H9 (cell line): ENCODE data around the gene FHIT. TPM values are rescaled to one million over a fixed set of nuclear protein-coding genes. Genes with fewer than 3 reads are reported as not detected.

ENCODE experiments used
- DNase-seq: peaks from one replicate; pipeline ENCODE4 v3.0.0-alpha.2; 2017
- H2AFZ ChIP-seq: one replicate; pipeline ENCODE4 v1.6.1; 2013; ENCODE audit warnings: mild to moderate bottlenecking, low read length, control low read depth, moderate library complexity
- H2AK5ac ChIP-seq: 2 replicates; pipeline ENCODE4 v1.6.1; 2013; ENCODE audit warnings: low read length, control low read depth, mixed read lengths; ENCODE audit not compliant: insufficient read length
- H2BK120ac ChIP-seq: one replicate; pipeline ENCODE4 v1.6.1; 2013; ENCODE audit warnings: low read depth, mild to moderate bottlenecking, low read length, control low read depth, inconsistent platforms; ENCODE audit not compliant: poor library complexity, severe bottlenecking
- H2BK12ac ChIP-seq: 2 replicates; pipeline ENCODE4 v1.6.1; 2013; ENCODE audit warnings: low read length, control low read depth, mixed read lengths, low read depth; ENCODE audit not compliant: insufficient read length
- H2BK15ac ChIP-seq: 2 replicates; pipeline ENCODE4 v1.6.1; 2013; ENCODE audit warnings: low read depth, low read length, control low read depth
- H2BK20ac ChIP-seq: one replicate; pipeline ENCODE4 v1.6.1; 2013; ENCODE audit warnings: low read depth, mild to moderate bottlenecking, low read length, control low read depth, inconsistent platforms; ENCODE audit not compliant: poor library complexity, severe bottlenecking
- H2BK5ac ChIP-seq: 2 replicates; pipeline ENCODE4 v1.6.1; 2013; ENCODE audit warnings: low read length, control low read depth, mixed read lengths; ENCODE audit not compliant: insufficient read length
- H3K14ac ChIP-seq: 2 replicates; pipeline ENCODE4 v1.6.1; 2013; ENCODE audit warnings: low read length, control low read depth; ENCODE audit not compliant: insufficient read depth
- H3K18ac ChIP-seq: 2 replicates; pipeline ENCODE4 v1.6.1; 2013; ENCODE audit warnings: low read depth, mild to moderate bottlenecking, mixed read lengths, low read length, control low read depth; ENCODE audit not compliant: insufficient read length
- H3K23ac ChIP-seq: 2 replicates; pipeline ENCODE4 v1.6.1; 2013; ENCODE audit warnings: low read length, control low read depth, mixed read lengths, low read depth; ENCODE audit not compliant: insufficient read length
- H3K23me2 ChIP-seq: 2 replicates; pipeline ENCODE4 v1.6.1; 2013; ENCODE audit warnings: low read depth, mild to moderate bottlenecking, mixed read lengths, low read length, control low read depth; ENCODE audit not compliant: insufficient read length, poor library complexity, severe bottlenecking
- H3K27ac ChIP-seq: 2 replicates; pipeline ENCODE4 v1.5.1; 2013; ENCODE audit warnings: low read length, control low read depth, mixed read lengths, low read depth; ENCODE audit not compliant: insufficient read length
- H3K27me3 ChIP-seq: 2 replicates; pipeline ENCODE4 v1.6.1; 2013; ENCODE audit warnings: low read length, control low read depth, inconsistent platforms; ENCODE audit not compliant: insufficient read depth
- H3K4ac ChIP-seq: 2 replicates; pipeline ENCODE4 v1.6.1; 2013; ENCODE audit warnings: low read depth, mild to moderate bottlenecking, control low read depth, inconsistent platforms, low read length, moderate library complexity
- H3K4me1 ChIP-seq: 2 replicates; pipeline ENCODE4 v1.6.1; 2013; ENCODE audit warnings: low read length, control low read depth, inconsistent platforms; ENCODE audit not compliant: insufficient read depth
- H3K4me2 ChIP-seq: 2 replicates; pipeline ENCODE4 v1.6.1; 2013; ENCODE audit warnings: low read length, control low read depth, mixed read lengths; ENCODE audit not compliant: insufficient read length, insufficient read depth
- H3K56ac ChIP-seq: 2 replicates; pipeline ENCODE4 v1.6.1; 2013; ENCODE audit warnings: low read depth, mild to moderate bottlenecking, mixed read lengths, low read length, control low read depth; ENCODE audit not compliant: insufficient read length
- H3K79me1 ChIP-seq: 2 replicates; pipeline ENCODE4 v1.6.1; 2013; ENCODE audit warnings: low read depth, mild to moderate bottlenecking, moderate library complexity, low read length, control low read depth, inconsistent platforms; ENCODE audit not compliant: insufficient read depth, poor library complexity, severe bottlenecking
- H3K79me2 ChIP-seq: 2 replicates; pipeline ENCODE4 v1.6.1; 2013; ENCODE audit warnings: low read length, control low read depth, inconsistent platforms; ENCODE audit not compliant: insufficient read depth
- H3K9ac ChIP-seq: 2 replicates; pipeline ENCODE4 v1.6.1; 2013; ENCODE audit warnings: low read length, control low read depth, mixed read lengths; ENCODE audit not compliant: insufficient read length; ENCODE audit errors: extremely low read depth
- H3K9me3 ChIP-seq: one replicate; pipeline ENCODE4 v1.6.1; 2013; ENCODE audit warnings: low read depth, low read length, inconsistent platforms; ENCODE audit not compliant: control insufficient read depth
- H3T11ph ChIP-seq: one replicate; pipeline ENCODE4 v1.6.1; 2013; ENCODE audit warnings: mild to moderate bottlenecking, low read length, control low read depth, inconsistent platforms
- H4K20me1 ChIP-seq: one replicate; pipeline ENCODE4 v1.6.1; 2013; ENCODE audit not compliant: control insufficient read depth, insufficient read length, insufficient read depth
- H4K5ac ChIP-seq: 2 replicates; pipeline ENCODE4 v1.6.1; 2013; ENCODE audit warnings: low read depth, mild to moderate bottlenecking, mixed read lengths, low read length, control low read depth; ENCODE audit not compliant: insufficient read length
- H4K8ac ChIP-seq: replicated peaks from 2 replicates; pipeline ENCODE4 v1.6.1; 2013; ENCODE audit warnings: low read length, control low read depth, mixed read lengths, low read depth; ENCODE audit not compliant: insufficient read length
- H4K91ac ChIP-seq: 2 replicates; pipeline ENCODE4 v1.6.1; 2013; ENCODE audit warnings: low read depth, mild to moderate bottlenecking, moderate library complexity, mixed read lengths, low read length, control low read depth; ENCODE audit not compliant: insufficient read length
- H3K27ac Mint-ChIP-seq, 3 experiments: 2 replicates in 2 of 3; 3 replicates in 1 of 3; pipeline ENCODE4 v1.8.0; 2020 to 2021; ENCODE audit warnings: mixed read lengths in 3 of 3, mild to moderate bottlenecking in 1 of 3, moderate library complexity in 1 of 3
- H3K27me3 Mint-ChIP-seq: 2 replicates; pipeline ENCODE4 v1.8.0; 2021; ENCODE audit warnings: low read depth, mild to moderate bottlenecking, moderate library complexity, mixed read lengths
- H3K36me3 Mint-ChIP-seq, 3 experiments: 2 replicates in 2 of 3; 3 replicates in 1 of 3; pipeline ENCODE4 v1.8.0; 2020 to 2021; ENCODE audit warnings: low read depth in 3 of 3, mixed read lengths in 3 of 3; ENCODE audit not compliant: insufficient read depth in 1 of 3
- H3K4me1 Mint-ChIP-seq, 2 experiments: 2 replicates each; pipeline ENCODE4 v1.8.0; 2020; ENCODE audit warnings: mixed read lengths in 2 of 2
- H3K4me3 Mint-ChIP-seq, 2 experiments: 2 replicates in 1 of 2; 3 replicates in 1 of 2; pipeline ENCODE4 v1.8.0; 2020 to 2021; ENCODE audit warnings: mild to moderate bottlenecking in 2 of 2, mixed read lengths in 2 of 2, moderate library complexity in 1 of 2
- H3K9me3 Mint-ChIP-seq, 2 experiments: 2 replicates in 1 of 2; 3 replicates in 1 of 2; pipeline ENCODE4 v1.8.0; 2020; ENCODE audit warnings: mild to moderate bottlenecking in 2 of 2, mixed read lengths in 2 of 2, moderate library complexity in 1 of 2
- WGBS: extraction: QIAGEN DNeasy Blood & Tissue Kit; methylation state at CpG from one replicate; pipeline ENCODE4 v1.1.7; 2013; ENCODE audit warnings: missing lambda C conversion rate, low lambda C conversion rate, mixed read lengths; ENCODE audit not compliant: insufficient read length; ENCODE audit errors: extremely low coverage; 5-methylcytosine and 5-hydroxymethylcytosine counted together
- total RNA-seq: library from RNA; stranded (reverse); gene quantifications from 2 replicates; pipeline ENCODE4 v1.2.1, GENCODE V29; 2021
- TF ChIP-seq, protein P1 (sequence below): fragments of 200-600 bp; sonication (generic); conservative IDR thresholded peaks from 3 replicates; pipeline ENCODE4 v1.8.0; 2021; ENCODE audit warnings: antibody characterized with exemption, mild to moderate bottlenecking

FHIT gene
- total RNA-seq, 1 experiment from 2014 or later = 3.0 TPM

DNA sequence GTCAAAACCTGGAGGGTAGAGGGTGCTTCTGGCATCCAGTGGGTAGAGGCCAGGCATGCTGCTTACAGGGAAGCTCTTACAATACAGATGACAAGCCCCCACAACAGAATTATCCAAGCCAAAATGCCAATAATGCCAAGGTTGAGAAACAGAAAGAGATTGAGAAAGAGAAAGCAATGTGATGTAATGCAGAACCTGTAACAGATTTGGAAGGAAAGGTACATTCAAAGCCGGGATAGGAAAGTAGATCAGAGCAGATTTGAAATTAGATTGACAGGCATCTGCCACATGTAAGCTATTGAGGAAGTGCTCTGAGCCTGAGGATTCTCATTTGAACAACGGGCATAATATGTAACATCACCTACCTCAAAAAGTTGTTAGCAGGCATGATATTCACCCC, 157.9 kb downstream of the FHIT start:
- no peak overlapping the region for H2AK5ac ChIP-seq
- WGBS = no CpG with 5 or more reads among the region's 2 CpGs
- TF ChIP-seq, protein P1, sequence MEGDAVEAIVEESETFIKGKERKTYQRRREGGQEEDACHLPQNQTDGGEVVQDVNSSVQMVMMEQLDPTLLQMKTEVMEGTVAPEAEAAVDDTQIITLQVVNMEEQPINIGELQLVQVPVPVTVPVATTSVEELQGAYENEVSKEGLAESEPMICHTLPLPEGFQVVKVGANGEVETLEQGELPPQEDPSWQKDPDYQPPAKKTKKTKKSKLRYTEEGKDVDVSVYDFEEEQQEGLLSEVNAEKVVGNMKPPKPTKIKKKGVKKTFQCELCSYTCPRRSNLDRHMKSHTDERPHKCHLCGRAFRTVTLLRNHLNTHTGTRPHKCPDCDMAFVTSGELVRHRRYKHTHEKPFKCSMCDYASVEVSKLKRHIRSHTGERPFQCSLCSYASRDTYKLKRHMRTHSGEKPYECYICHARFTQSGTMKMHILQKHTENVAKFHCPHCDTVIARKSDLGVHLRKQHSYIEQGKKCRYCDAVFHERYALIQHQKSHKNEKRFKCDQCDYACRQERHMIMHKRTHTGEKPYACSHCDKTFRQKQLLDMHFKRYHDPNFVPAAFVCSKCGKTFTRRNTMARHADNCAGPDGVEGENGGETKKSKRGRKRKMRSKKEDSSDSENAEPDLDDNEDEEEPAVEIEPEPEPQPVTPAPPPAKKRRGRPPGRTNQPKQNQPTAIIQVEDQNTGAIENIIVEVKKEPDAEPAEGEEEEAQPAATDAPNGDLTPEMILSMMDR = no peak

More for the DNA sequence above, 157.9 kb downstream of the FHIT start:
- Histone ChIP-seq H3K79me1 (no peaks in the 10 kb centered on the region), H3K18ac (no peak overlapping the region), H4K5ac (no peak overlapping the region), H3T11ph (no peak overlapping the region), H3K4me1 (no peaks in the 10 kb centered on the region), H3K27ac (no peak overlapping the region), H2AFZ (no peak overlapping the region), H4K20me1 (no peaks in the 10 kb centered on the region), H2BK20ac (no peak overlapping the region), H2BK12ac (no peak overlapping the region), H4K91ac (no peak overlapping the region), H2BK15ac (no peak overlapping the region), H4K8ac (no peak overlapping the region), H3K9me3 (no peaks in the 10 kb centered on the region), H3K56ac (no peak overlapping the region), H3K23ac (no peak overlapping the region), H3K23me2 (no peaks in the 10 kb centered on the region), H3K14ac (no peak overlapping the region), H3K4me2 (no peak overlapping the region), H3K9ac (no peak overlapping the region), H2BK5ac (no peak overlapping the region), H2BK120ac (no peak overlapping the region), H3K27me3 (no peaks in the 10 kb centered on the region), H3K4ac (no peak overlapping the region), H3K79me2 (no peaks in the 10 kb centered on the region)
- no peak for DNase-seq
- H3K36me3 Mint-ChIP-seq = no peaks in the 10 kb centered on the region
- H3K27me3 Mint-ChIP-seq = no peaks in the 10 kb centered on the region
- no peak overlapping the region for H3K27ac Mint-ChIP-seq
- no peaks in the 10 kb centered on the region for H3K9me3 Mint-ChIP-seq
- H3K4me1 Mint-ChIP-seq = peaks cover 12 to 15% of the 10 kb centered on the region in 2 experiments
- no peak overlapping the region for H3K4me3 Mint-ChIP-seq
